Measurements from ENCODE around the gene NSFL1C.
A peak's percentile ranks its signal among the peaks of the same experiment; 100 is the strongest.

NSFL1C gene

GRCh38 chr20:1396702-1397101 is 69.9 kb downstream of the NSFL1C start:
- H3K4me3 ChIP-seq (ENCODE audit: insufficient read depth, low read depth, low read length, poor library complexity, severe bottlenecking), result no peak overlapping the region
- peaks cover 9% of the 10 kb centered on the region for H3K4me1 ChIP-seq (ENCODE audit: control insufficient read depth, insufficient read depth, low read length, poor library complexity, severe bottlenecking)

GRCh38 chr20:1396264-1396663 is 70.4 kb downstream of the NSFL1C start:
- Histone ChIP-seq H3K4me1 (ENCODE audit: control insufficient read depth, insufficient read depth, low read length, poor library complexity, severe bottlenecking) (peaks cover 13% of the 10 kb centered on the region), H3K36me3 (ENCODE audit: control insufficient read depth, insufficient read depth, low read length) (no peaks in the 10 kb centered on the region), H3K9me3 (ENCODE audit: control insufficient read depth, low read length) (no peaks in the 10 kb centered on the region), H3K27ac (ENCODE audit: insufficient read depth, low read length, poor library complexity, severe bottlenecking) (no peak overlapping the region), H3K4me3 (ENCODE audit: insufficient read depth, low read depth, low read length, poor library complexity, severe bottlenecking) (no peak overlapping the region), H3K27me3 (replicated peaks; ENCODE audit: control insufficient read depth, insufficient read depth, low read length, poor library complexity, severe bottlenecking) (no peaks in the 10 kb centered on the region)
- no peak for DNase-seq

More at GRCh38 chr20:1396702-1397101, 69.9 kb downstream of the NSFL1C start:
- Histone ChIP-seq H3K9me3 (ENCODE audit: control insufficient read depth, low read length) (no peaks in the 10 kb centered on the region), H3K36me3 (ENCODE audit: control insufficient read depth, insufficient read depth, low read length) (no peaks in the 10 kb centered on the region), H3K27me3 (replicated peaks; ENCODE audit: control insufficient read depth, insufficient read depth, low read length, poor library complexity, severe bottlenecking) (no peaks in the 10 kb centered on the region), H3K27ac (ENCODE audit: insufficient read depth, low read length, poor library complexity, severe bottlenecking) (no peak overlapping the region)
- DNase-seq, result no peak

GRCh38 chr20:1394686-1395085 is 72.0 kb downstream of the NSFL1C start:
- Histone ChIP-seq H3K9me3 (ENCODE audit: control insufficient read depth, low read length) (no peaks in the 10 kb centered on the region), H3K4me3 (ENCODE audit: insufficient read depth, low read depth, low read length, poor library complexity, severe bottlenecking) (no peak overlapping the region), H3K36me3 (ENCODE audit: control insufficient read depth, insufficient read depth, low read length) (no peaks in the 10 kb centered on the region), H3K27ac (ENCODE audit: insufficient read depth, low read length, poor library complexity, severe bottlenecking) (no peak overlapping the region), H3K4me1 (ENCODE audit: control insufficient read depth, insufficient read depth, low read length, poor library complexity, severe bottlenecking) (peaks cover 27% of the 10 kb centered on the region), H3K27me3 (replicated peaks; ENCODE audit: control insufficient read depth, insufficient read depth, low read length, poor library complexity, severe bottlenecking) (no peaks in the 10 kb centered on the region)
- no peak for DNase-seq

- DNase-seq, result no peak
- peaks cover 39% of the 10 kb centered on the region for H3K4me1 ChIP-seq (ENCODE audit: control insufficient read depth, insufficient read depth, low read length, poor library complexity, severe bottlenecking)
- H3K36me3 ChIP-seq (ENCODE audit: control insufficient read depth, insufficient read depth, low read length), result no peaks in the 10 kb centered on the region
- H3K4me3 ChIP-seq (ENCODE audit: insufficient read depth, low read depth, low read length, poor library complexity, severe bottlenecking), result peak overlapping the region; percentile 69
- H3K27me3 ChIP-seq (replicated peaks; ENCODE audit: control insufficient read depth, insufficient read depth, low read length, poor library complexity, severe bottlenecking), result no peaks in the 10 kb centered on the region
- peak overlapping the region; percentile 70 for H3K27ac ChIP-seq (ENCODE audit: insufficient read depth, low read length, poor library complexity, severe bottlenecking)
- no peaks in the 10 kb centered on the region for H3K9me3 ChIP-seq (ENCODE audit: control insufficient read depth, low read length)
Observed at GRCh38 chr20:1393507-1393882, 73.2 kb downstream of the NSFL1C start.

- Histone ChIP-seq H3K27ac (ENCODE audit: insufficient read depth, low read length, poor library complexity, severe bottlenecking) (peak within 1 kb of the TSS; percentile 70), H3K27me3 (replicated peaks; ENCODE audit: control insufficient read depth, insufficient read depth, low read length, poor library complexity, severe bottlenecking) (no peaks in the 10 kb centered on the region), H3K4me3 (ENCODE audit: insufficient read depth, low read depth, low read length, poor library complexity, severe bottlenecking) (peak within 1 kb of the TSS; percentile 69), H3K9me3 (ENCODE audit: control insufficient read depth, low read length) (no peaks in the 10 kb centered on the region), H3K36me3 (ENCODE audit: control insufficient read depth, insufficient read depth, low read length) (no peaks in the 10 kb centered on the region), H3K4me1 (ENCODE audit: control insufficient read depth, insufficient read depth, low read length, poor library complexity, severe bottlenecking) (peaks cover 45% of the 10 kb centered on the region)
- peak; percentile 85 to 87 (median 86) for DNase-seq
Observed at GRCh38 chr20:1392693-1393506, 73.7 kb downstream of the NSFL1C start, which contains the start of gene FKBP1A. TSS of gene FKBP1A (minus strand) at chr20:1393054. CDS start at chr20:1392998, 56 bp downstream.

GRCh38 chr20:1392443-1392692 is 74.3 kb downstream of the NSFL1C start:
- DNase-seq, result no peak
- Histone ChIP-seq H3K27me3 (replicated peaks; ENCODE audit: control insufficient read depth, insufficient read depth, low read length, poor library complexity, severe bottlenecking) (no peaks in the 10 kb centered on the region), H3K4me3 (ENCODE audit: insufficient read depth, low read depth, low read length, poor library complexity, severe bottlenecking) (peak overlapping the region; percentile 69), H3K27ac (ENCODE audit: insufficient read depth, low read length, poor library complexity, severe bottlenecking) (peak overlapping the region; percentile 70), H3K4me1 (ENCODE audit: control insufficient read depth, insufficient read depth, low read length, poor library complexity, severe bottlenecking) (peaks cover 46% of the 10 kb centered on the region), H3K9me3 (ENCODE audit: control insufficient read depth, low read length) (no peaks in the 10 kb centered on the region), H3K36me3 (ENCODE audit: control insufficient read depth, insufficient read depth, low read length) (no peaks in the 10 kb centered on the region)

All from effector memory CD4-positive, alpha-beta T cell (primary cell).